Rectal smooth muscle tissue (tissue), 1 donor: ENCODE measurements around the gene CDCP1.
"Not testable (repeated sequence)": the region's sequence is repeated elsewhere in the genome, so short reads cannot be mapped to it uniquely, and the experiment has no call there.

Experiments used
- H3K27ac ChIP-seq: one replicate; pipeline ENCODE4 v1.7.0; 2013; ENCODE audit warnings: low read depth, low read length, inconsistent platforms
- H3K27me3 ChIP-seq: one replicate; pipeline ENCODE4 v1.7.0; 2013; ENCODE audit warnings: low read length; ENCODE audit not compliant: control insufficient read depth, insufficient read depth
- H3K36me3 ChIP-seq: one replicate; pipeline ENCODE4 v1.7.0; 2013; ENCODE audit warnings: low read length; ENCODE audit not compliant: control insufficient read depth, insufficient read depth
- H3K4me1 ChIP-seq: one replicate; pipeline ENCODE4 v1.7.0; 2013; ENCODE audit warnings: low read length; ENCODE audit not compliant: control insufficient read depth, insufficient read depth
- H3K4me3 ChIP-seq: one replicate; pipeline ENCODE4 v1.7.0; 2013; ENCODE audit warnings: low read length
- H3K9ac ChIP-seq: one replicate; pipeline ENCODE4 v1.7.0; 2013; ENCODE audit warnings: low read length

CDCP1 gene

DNA sequence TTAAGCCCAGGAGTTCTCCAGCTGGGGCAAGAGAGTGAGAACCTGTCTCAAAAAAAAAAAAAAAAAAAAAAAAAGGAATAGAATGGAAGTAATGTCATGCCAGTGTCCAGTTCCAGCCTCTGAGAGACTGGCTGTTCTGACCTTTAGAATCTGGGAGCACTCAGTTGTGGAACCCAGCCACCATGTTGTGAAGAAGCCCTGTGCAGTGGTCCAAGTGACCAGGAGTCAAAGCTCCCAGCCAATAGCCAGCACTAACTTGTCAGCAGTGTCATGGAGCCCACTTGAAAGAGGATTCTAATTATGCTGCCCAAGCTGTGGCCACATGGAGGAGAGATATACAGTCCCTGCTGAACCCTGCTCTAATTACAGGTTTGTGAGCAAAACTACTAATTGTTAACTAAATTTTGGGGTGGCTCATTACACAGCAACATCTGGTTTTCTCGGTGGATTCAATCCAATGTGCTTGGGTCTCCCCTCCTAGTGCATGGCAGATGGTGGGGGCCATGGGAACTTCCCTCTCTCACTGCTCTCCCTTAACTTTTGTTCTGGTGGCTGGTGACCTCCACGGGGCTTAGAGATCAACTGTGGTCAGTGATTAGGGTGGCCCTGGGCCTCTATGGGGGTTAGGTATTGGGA lies 64.6 kb downstream of the CDCP1 start:
- Histone ChIP-seq H3K27me3 (no peaks in the 10 kb centered on the region), H3K9ac (no peak overlapping the region), H3K4me3 (no peak overlapping the region), H3K4me1 (peaks cover 10% of the 10 kb centered on the region), H3K36me3 (peaks cover 3% of the 10 kb centered on the region), H3K27ac (no peak overlapping the region)

GRCh38 chr3:45080824-45081223 lies 65.4 kb downstream of the CDCP1 start:
- H3K4me3 ChIP-seq = no peak overlapping the region
- H3K4me1 ChIP-seq = peaks cover 9% of the 10 kb centered on the region
- H3K27me3 ChIP-seq = no peaks in the 10 kb centered on the region
- peaks cover 3% of the 10 kb centered on the region for H3K36me3 ChIP-seq
- no peak overlapping the region for H3K27ac ChIP-seq
- no peak overlapping the region for H3K9ac ChIP-seq

DNA sequence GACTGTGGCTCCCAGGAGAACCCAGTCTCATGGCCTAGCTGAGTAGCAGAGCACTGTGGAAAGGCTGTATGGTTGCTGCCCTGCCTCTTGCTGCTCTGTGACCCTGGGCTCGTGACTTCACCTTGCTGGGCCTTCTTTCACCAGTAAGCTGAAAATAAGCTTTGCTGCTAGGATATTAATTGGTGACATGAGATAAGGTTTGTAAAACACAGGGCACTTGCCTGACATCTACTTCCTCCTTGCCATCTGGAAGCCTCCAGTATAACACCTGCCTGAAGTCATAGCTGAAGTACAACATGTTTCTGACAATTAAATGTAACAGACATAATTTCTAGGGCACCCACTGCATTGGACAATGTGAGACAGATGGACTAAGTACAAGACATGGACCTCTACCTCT lies 66.5 kb downstream of the CDCP1 start:
- Histone ChIP-seq H3K36me3 (peaks cover 3% of the 10 kb centered on the region), H3K4me1 (peaks cover under 1% of the 10 kb centered on the region), H3K27me3 (no peaks in the 10 kb centered on the region), H3K9ac (no peak overlapping the region), H3K4me3 (no peak overlapping the region), H3K27ac (no peak overlapping the region)

GRCh38 chr3:45078910-45079522 lies 67.2 kb downstream of the CDCP1 start:
- H3K36me3 ChIP-seq = peaks cover 1% of the 10 kb centered on the region
- no peak overlapping the region for H3K4me3 ChIP-seq
- H3K9ac ChIP-seq = no peak overlapping the region
- H3K4me1 ChIP-seq = no peaks in the 10 kb centered on the region
- no peaks in the 10 kb centered on the region for H3K27me3 ChIP-seq
- no peak overlapping the region for H3K27ac ChIP-seq

DNA sequence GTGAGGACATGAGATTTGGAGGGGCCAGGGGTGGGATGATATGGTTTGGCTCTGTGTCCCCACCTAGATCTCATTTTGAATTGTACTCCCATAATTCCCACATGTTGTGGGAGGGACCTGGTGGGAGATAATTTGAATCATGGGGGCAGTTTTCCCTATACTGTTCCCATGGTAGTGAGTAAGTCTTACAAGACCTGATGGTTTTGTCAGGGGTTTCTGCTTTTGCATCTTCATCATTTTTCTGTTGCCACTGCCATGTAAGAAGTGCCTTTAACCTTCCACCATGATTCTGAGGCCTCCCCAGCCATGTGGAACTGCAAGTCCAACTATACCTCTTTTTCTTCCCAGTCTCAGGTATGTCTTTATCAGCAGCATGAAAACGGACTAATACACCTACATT lies 67.9 kb downstream of the CDCP1 start:
- H3K4me1 ChIP-seq, H3K36me3 ChIP-seq, H3K9ac ChIP-seq, H3K27me3 ChIP-seq, H3K27ac ChIP-seq, H3K4me3 ChIP-seq: not testable (repeated sequence)

GRCh38 chr3:45075821-45076625 lies 70.2 kb downstream of the CDCP1 start:
- Histone ChIP-seq H3K9ac (no peak overlapping the region), H3K4me3 (no peak overlapping the region), H3K36me3 (no peaks in the 10 kb centered on the region), H3K4me1 (no peaks in the 10 kb centered on the region), H3K27me3 (no peaks in the 10 kb centered on the region), H3K27ac (no peak overlapping the region)

DNA sequence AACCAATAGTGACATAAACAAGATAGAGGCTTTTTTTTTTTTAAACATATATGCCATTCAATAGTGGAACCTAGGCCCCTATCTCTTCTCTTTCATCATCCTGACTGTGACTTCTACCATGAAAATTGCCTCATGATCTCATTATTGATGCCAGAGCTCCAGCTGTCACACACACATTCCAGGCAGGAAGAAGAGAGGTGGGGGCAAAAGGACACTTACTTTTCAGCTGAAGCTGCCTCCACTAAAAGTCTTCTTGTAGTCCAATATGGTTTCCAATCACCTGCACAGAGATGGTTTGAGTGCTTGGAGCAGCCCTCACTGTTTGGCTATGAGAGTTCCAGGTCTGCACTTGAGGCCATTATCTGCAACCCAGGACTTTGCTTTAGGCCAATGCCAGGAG lies 75.1 kb downstream of the CDCP1 start:
- Histone ChIP-seq H3K9ac (no peak overlapping the region), H3K27me3 (no peaks in the 10 kb centered on the region), H3K27ac (no peak overlapping the region), H3K4me1 (no peaks in the 10 kb centered on the region), H3K4me3 (no peak overlapping the region), H3K36me3 (no peaks in the 10 kb centered on the region)

DNA sequence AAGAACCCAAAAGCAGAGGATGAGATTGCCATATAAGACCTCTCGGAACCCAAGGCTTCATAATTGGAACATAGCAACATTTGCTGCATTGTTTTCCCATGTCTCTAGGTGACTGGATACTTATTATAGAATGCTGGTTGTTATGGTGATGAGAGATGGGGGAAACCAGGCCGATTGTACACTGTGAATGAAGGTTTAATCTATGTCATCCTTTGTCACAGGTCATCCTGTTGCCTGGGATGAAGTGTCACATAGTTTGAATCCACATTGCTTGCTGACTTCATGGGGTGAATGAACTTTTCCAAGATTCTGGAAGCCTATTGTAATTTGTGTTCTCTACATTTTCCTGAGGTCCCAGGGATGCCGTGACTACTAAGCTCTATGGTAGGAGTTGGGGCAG lies 78.2 kb downstream of the CDCP1 start:
- Histone ChIP-seq H3K27ac (no peak overlapping the region), H3K4me1 (no peaks in the 10 kb centered on the region), H3K4me3 (no peak overlapping the region), H3K36me3 (no peaks in the 10 kb centered on the region), H3K9ac (no peak overlapping the region), H3K27me3 (no peaks in the 10 kb centered on the region)

- no peaks in the 10 kb centered on the region for H3K27me3 ChIP-seq
- H3K27ac ChIP-seq = no peak overlapping the region
- no peak overlapping the region for H3K4me3 ChIP-seq
- no peaks in the 10 kb centered on the region for H3K36me3 ChIP-seq
- H3K4me1 ChIP-seq = no peaks in the 10 kb centered on the region
- no peak overlapping the region for H3K9ac ChIP-seq
Observed at GRCh38 chr3:45067486-45067885, 78.7 kb downstream of the CDCP1 start.

DNA sequence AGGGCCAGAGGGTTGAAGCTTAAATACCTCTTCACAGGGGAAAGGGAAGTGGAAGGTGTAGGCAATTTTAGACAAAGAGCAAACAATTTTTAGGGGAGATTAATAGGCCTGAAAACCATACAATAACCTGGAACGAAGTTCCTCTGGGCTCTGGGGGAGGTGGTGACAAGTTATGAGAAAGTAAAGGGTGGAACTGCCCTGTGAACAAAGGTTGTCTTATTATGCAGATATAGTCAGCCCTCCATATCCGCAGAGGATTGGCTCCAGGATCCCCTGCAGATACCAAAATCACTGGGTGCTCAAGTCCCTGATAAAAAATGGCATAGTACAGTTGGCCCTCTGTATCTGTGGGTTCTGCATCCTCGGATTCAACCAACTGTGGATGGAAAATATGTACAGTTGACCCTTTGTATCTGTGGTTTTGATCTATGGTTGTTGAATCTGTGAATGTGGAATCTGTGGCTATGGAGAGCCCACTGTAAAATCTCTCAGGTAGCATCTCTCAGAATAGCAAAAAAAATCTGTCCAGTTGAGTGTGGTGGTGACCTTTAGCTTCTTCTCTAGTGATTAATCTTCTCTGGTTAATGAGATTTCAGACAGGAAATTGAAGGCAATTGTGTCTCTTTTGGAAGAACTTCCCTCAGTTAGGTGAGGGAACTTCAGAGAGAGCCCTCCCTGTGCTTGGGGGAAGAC lies 79.9 kb downstream of the CDCP1 start:
- Histone ChIP-seq H3K27ac (no peak overlapping the region), H3K4me1 (no peaks in the 10 kb centered on the region), H3K27me3 (no peaks in the 10 kb centered on the region), H3K9ac (no peak overlapping the region), H3K4me3 (no peak overlapping the region), H3K36me3 (no peaks in the 10 kb centered on the region)

DNA sequence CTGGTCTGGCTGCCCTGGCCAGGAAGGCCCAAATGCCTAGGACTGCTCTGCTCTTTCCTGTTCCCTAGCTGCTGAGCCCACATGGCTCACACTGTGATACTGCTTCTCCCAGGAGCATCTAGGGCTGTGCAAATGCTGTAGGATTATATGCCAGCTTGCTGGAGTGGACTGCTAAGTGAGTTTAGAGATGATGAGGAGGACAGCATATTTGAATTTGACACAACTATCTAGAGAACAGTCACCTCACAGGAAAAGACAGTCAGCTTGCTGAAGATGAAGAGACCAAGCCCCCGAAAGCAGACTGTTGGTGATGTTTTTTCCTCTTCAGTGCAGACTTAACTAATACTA lies 80.8 kb downstream of the CDCP1 start:
- Histone ChIP-seq H3K27ac (no peak overlapping the region), H3K4me3 (no peak overlapping the region), H3K27me3 (no peaks in the 10 kb centered on the region), H3K4me1 (no peaks in the 10 kb centered on the region), H3K9ac (no peak overlapping the region), H3K36me3 (no peaks in the 10 kb centered on the region)

GRCh38 chr3:45064512-45065372 lies 81.4 kb downstream of the CDCP1 start:
- Histone ChIP-seq H3K4me1 (no peaks in the 10 kb centered on the region), H3K4me3 (no peak overlapping the region), H3K27me3 (no peaks in the 10 kb centered on the region), H3K27ac (no peak overlapping the region), H3K9ac (no peak overlapping the region), H3K36me3 (no peaks in the 10 kb centered on the region)
